HepG2 (cell line): ENCODE measurements around the gene TFF1.

ENCODE experiments used
- CREB1 ChIP-seq, 2 experiments: fragments of 450-650 bp in 1 of 2; IDR thresholded peaks; 2 replicates each; pipeline ENCODE4 v1.6.1; 2016 to 2017; ENCODE audit warnings: control low read depth in 1 of 2, mild to moderate bottlenecking in 1 of 2, missing compliant biosample characterization in 1 of 2, missing genetic modification characterization in 1 of 2
- MAFK ChIP-seq, 2 experiments: IDR thresholded peaks in 1 of 2; conservative IDR thresholded peaks in 1 of 2; 2 replicates each; pipeline ENCODE4 v1.6.1; 2011; ENCODE audit warnings: improper control_type of control experiment in 2 of 2, low read length in 2 of 2
- POLR2AphosphoS2 ChIP-seq: IDR thresholded peaks from 2 replicates; pipeline ENCODE4 v1.6.1; 2011; ENCODE audit warnings: low read depth, low read length, improper control_type of control experiment
- RARA ChIP-seq: IDR thresholded peaks from 2 replicates; pipeline ENCODE4 v1.6.1; 2016; ENCODE audit warnings: missing genetic modification reagents, missing compliant biosample characterization
- RXRA ChIP-seq: sonication (generic); formaldehyde crosslinking; IDR thresholded peaks from 2 replicates; pipeline ENCODE4 v1.5.1; 2020; ENCODE audit warnings: missing genetic modification reagents
- ZNF136 ChIP-seq: sonication (generic); formaldehyde crosslinking; IDR thresholded peaks from 2 replicates; pipeline ENCODE4 v1.8.1; 2022; ENCODE audit warnings: low read depth, mild to moderate bottlenecking, moderate library complexity, missing genetic modification reagents
- ZNF180 ChIP-seq: sonication (generic); formaldehyde crosslinking; IDR thresholded peaks from 2 replicates; pipeline ENCODE4 v1.4.0; 2020; ENCODE audit warnings: low read depth, missing genetic modification reagents, borderline replicate concordance
- ZNF780A ChIP-seq: sonication (generic); formaldehyde crosslinking; IDR thresholded peaks from 2 replicates; pipeline ENCODE4 v1.8.0; 2022; ENCODE audit warnings: mild to moderate bottlenecking, missing genetic modification reagents, moderate library complexity
- ZXDC ChIP-seq: sonication (generic); formaldehyde crosslinking; IDR thresholded peaks from 2 replicates; pipeline ENCODE4 v1.5.0; 2020; ENCODE audit warnings: mild to moderate bottlenecking, missing genetic modification reagents
- TF ChIP-seq, protein P1 (sequence below): sonication (generic); formaldehyde crosslinking; IDR thresholded peaks from 2 replicates; pipeline ENCODE4 v1.9.0; 2022; ENCODE audit warnings: low read depth, missing genetic modification reagents

DNA sequence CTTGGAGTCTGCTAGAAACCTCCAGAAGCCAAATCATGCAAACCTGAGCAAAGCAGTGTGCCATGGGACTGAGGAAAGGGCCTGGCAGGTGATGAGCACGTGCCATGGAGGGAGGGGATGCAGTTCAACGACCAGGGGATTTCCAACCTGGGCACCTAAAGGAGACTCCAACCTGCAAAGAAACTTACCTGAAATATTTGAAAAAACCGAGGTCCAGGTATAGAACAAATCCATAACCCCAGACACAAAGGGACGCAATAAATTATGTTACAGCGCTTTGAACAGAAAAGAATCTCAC is 46.2 kb upstream of the TFF1 start:
- TF ChIP-seq RARA (CRISPR knock-in tag) (no peak), POLR2AphosphoS2 (no peak), ZNF780A (CRISPR knock-in tag) (no peak), CREB1 (IDR thresholded peaks at IDR 0.05) (no peak), CREB1 (CRISPR knock-in tag; IDR thresholded peaks at IDR 0.05) (no peak), ZXDC (CRISPR knock-in tag) (no peak), ZNF180 (CRISPR knock-in tag) (no peak), ZNF136 (CRISPR knock-in tag) (no peak), MAFK (conservative IDR thresholded peaks at IDR 0.05 in 1 of 2, IDR thresholded peaks at IDR 0.05 in 1 of 2; ENCODE audit: low read length in 2 of 2) (no peak), RXRA (CRISPR knock-in tag) (no peak)
- TF ChIP-seq, protein P1, sequence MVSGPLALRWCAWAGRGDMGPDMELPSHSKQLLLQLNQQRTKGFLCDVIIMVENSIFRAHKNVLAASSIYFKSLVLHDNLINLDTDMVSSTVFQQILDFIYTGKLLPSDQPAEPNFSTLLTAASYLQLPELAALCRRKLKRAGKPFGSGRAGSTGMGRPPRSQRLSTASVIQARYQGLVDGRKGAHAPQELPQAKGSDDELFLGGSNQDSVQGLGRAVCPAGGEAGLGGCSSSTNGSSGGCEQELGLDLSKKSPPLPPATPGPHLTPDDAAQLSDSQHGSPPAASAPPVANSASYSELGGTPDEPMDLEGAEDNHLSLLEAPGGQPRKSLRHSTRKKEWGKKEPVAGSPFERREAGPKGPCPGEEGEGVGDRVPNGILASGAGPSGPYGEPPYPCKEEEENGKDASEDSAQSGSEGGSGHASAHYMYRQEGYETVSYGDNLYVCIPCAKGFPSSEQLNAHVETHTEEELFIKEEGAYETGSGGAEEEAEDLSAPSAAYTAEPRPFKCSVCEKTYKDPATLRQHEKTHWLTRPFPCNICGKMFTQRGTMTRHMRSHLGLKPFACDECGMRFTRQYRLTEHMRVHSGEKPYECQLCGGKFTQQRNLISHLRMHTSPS (CRISPR knock-in tag): no peak
